Urinary bladder (tissue), 4 donors: ENCODE results near the gene CITED4. TPM values are rescaled to one million over a fixed set of nuclear protein-coding genes. Genes with fewer than 3 reads are reported as not detected.
A peak's percentile ranks its signal among the peaks of the same experiment; 100 is the strongest.

ENCODE experiments used
- DNase-seq: peaks from one replicate; pipeline ENCODE4 v3.0.0-alpha.2; 2015; ENCODE audit errors: extremely low spot score
- H3K27ac ChIP-seq: one replicate; pipeline ENCODE4 v1.5.1; 2013; ENCODE audit warnings: low read depth, mild to moderate bottlenecking, moderate library complexity
- H3K36me3 ChIP-seq: one replicate; pipeline ENCODE4 v1.6.1; 2013; ENCODE audit warnings: mild to moderate bottlenecking, moderate library complexity; ENCODE audit not compliant: insufficient read depth
- H3K4me1 ChIP-seq: one replicate; pipeline ENCODE4 v1.6.1; 2013; ENCODE audit warnings: mild to moderate bottlenecking, moderate library complexity; ENCODE audit not compliant: insufficient read depth
- H3K4me3 ChIP-seq: one replicate; pipeline ENCODE4 v1.5.1; 2013; ENCODE audit warnings: low read depth, low read length
- WGBS: extraction: QIAGEN DNeasy Blood & Tissue Kit; methylation state at CpG from one replicate; pipeline ENCODE4 v1.1.7; 2013; 5-methylcytosine and 5-hydroxymethylcytosine counted together
- polyA plus RNA-seq: library from polyadenylated mRNA; stranded (reverse); fragments of 200-250 nt; gene quantifications from one replicate; pipeline ENCODE4 v1.2.3, GENCODE V29; 2013
- total RNA-seq: library from RNA; depleted of rRNA; stranded (reverse); fragments of >200 nt; gene quantifications from one replicate; pipeline ENCODE4 v1.2.3, GENCODE V29; 2014
- donor health status: healthy with polysubstance abuse.
- donor health status: healthy.

CITED4 gene
- total and polyA plus RNA-seq, 2 donors, result 2.0 to 8.8 TPM

DNA sequence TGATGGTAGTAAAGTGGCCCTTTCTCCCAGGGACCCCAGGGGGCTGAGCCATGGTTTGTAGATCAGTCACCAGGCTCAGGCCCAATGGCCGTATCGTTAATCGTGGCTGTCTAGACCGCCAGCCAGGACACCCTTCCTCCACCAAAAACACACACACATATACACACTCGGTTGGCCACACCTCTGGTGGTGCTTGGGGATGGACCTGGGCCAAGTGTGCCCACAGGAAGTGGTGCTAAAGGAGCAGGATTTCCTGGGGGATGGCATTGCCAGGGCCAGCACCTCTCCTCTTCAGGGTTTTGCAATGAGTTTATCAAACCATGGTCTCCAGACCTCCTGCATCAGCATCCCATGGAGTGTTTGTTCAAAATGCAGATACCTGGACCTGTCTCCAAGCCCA is 36.2 kb downstream of the CITED4 start:
- Histone ChIP-seq H3K27ac (no peak overlapping the region), H3K36me3 (no peaks in the 10 kb centered on the region), H3K4me3 (no peak overlapping the region), H3K4me1 (no peaks in the 10 kb centered on the region)
- 57% methylated on average over 5 of the region's 5 CpGs for WGBS
- DNase-seq, result no peak

DNA sequence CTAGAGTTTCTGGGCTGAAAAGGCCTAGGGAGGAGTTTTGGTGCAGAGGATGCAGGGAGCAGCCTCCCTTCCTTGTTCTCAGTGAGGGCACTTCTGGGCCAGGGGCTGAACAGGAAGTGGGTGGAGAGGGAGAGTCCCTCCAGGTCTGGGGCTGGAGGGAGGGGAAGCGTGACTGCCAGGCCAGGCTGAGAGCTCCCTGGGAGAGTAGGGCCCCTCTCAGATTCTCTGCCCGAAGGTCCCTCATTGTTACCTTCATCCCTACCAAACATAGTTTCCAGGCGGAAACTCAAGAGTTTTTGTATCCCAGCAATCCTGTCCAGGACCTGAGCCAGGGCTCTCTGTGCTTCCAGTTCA is 36.8 kb downstream of the CITED4 start:
- WGBS, result 78% methylated on average over 3 of the region's 3 CpGs
- DNase-seq, result no peak
- Histone ChIP-seq H3K36me3 (no peaks in the 10 kb centered on the region), H3K27ac (no peak overlapping the region), H3K4me1 (no peaks in the 10 kb centered on the region), H3K4me3 (no peak overlapping the region)

DNA sequence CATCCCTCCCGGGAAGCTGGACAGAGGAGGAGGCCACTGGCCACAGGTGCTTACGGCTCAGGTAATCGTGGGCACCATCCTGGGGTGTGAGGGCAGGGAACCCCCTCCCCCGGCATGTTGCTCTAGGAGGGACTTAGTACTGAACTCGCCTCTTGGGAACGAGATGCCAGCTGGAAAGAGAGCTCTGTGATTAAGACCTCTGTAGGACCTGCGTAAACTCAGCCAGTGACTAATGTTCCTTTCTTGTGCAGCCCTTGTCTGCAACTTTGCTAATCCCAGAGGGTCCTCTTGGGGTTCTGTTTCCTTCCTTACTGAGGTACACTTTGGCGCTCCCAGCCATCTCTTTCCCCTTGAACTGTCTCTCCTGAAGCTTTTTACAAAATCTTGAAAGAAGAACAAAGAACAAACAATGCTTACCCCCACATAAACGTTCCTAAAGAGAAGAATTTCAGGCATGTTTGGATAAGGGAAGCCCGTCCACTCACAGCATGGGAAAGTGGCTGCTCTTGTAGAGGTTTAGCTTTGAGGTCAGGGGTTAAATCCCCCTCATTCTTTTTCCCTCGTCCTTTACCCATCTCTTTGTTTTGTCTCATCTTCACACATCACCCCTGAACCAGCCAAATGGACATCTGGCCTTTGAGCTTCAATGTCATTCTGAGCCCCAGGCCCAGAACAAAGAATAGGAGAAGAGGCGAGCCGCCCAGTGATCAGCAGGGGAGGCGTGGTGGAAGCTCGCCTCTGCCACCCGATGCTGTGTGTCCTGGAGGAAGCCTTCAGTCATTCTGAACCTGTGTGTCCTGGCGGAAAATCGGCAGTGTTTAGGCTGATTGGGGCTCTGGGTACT is 37.4 kb downstream of the CITED4 start:
- Histone ChIP-seq H3K4me3 (no peak overlapping the region), H3K27ac (no peak overlapping the region), H3K36me3 (no peaks in the 10 kb centered on the region), H3K4me1 (no peaks in the 10 kb centered on the region)
- no peak for DNase-seq
- 55% methylated on average over 18 of the region's 18 CpGs for WGBS

DNA sequence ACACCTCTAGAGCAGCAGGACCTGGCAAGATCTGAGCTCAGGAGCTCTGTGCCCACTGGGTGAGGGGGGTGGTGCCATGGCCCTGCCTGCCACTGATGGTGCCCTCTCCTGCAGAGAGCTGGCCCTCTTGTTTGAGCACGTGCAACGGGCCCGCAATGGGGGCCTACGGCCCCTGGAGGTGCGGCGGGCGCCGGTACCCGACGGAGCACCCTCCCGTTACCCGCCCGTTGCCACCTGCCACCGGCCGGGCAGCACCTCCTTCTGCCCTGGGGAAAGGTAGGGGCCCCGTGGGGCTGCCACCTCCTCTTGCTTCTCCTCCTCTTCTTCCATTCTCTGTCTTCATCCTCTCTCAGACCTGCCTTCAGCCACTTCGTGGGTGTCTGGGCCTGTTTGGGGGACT is 38.2 kb downstream of the CITED4 start:
- no peak for DNase-seq
- Histone ChIP-seq H3K36me3 (no peaks in the 10 kb centered on the region), H3K27ac (no peak overlapping the region), H3K4me3 (no peak overlapping the region), H3K4me1 (no peaks in the 10 kb centered on the region)
- 97% methylated on average over 17 of the region's 17 CpGs for WGBS

DNA sequence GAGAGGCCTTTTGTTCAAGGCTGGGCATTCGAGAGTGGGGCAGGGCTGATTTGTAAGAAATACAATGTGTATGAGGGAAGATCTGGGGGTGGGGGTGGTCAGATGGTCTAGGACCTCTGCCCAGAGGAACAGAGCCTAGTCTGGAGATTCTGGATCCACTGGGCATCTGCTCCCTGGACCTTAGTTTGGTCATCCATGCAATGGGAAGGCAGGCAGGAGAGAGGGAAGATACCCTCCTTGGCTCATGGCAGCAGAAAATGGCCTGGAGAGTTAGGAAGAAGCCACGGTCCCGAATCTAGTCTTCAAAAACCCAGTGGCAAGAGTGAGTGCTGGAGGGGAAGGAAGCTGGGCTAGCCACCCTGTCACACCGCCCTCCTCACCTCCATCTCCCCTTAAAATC is 38.8 kb downstream of the CITED4 start:
- no peak overlapping the region for H3K4me3 ChIP-seq
- no peak for DNase-seq

DNA sequence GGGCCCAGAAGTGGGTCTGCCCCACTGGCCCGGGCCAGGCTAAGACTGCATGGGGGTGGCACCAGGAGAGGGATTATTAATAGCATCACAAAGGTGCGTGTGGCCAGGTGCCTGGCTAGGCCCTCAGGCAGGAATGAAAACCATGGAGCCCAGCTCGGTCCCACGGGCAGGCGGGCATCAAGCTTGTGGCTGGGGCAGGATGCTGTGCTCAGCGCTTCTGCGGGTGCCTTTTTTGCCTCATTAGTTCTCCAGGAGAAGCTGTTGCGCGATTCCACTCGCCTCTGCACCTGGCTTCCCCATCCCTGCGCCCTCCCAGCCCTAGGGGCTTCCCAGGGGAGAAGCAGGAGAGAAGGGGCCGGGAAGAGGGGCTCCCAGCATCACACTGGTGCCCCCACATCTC is 39.3 kb downstream of the CITED4 start:
- no peaks in the 10 kb centered on the region for H3K4me1 ChIP-seq
- WGBS, result 96% methylated on average over 12 of the region's 12 CpGs
- no peaks in the 10 kb centered on the region for H3K36me3 ChIP-seq
- no peak overlapping the region for H3K4me3 ChIP-seq
- DNase-seq, result no peak
- H3K27ac ChIP-seq, result no peak overlapping the region

More for the DNA sequence above, 38.8 kb downstream of the CITED4 start:
- no peak overlapping the region for H3K27ac ChIP-seq
- H3K36me3 ChIP-seq, result no peaks in the 10 kb centered on the region
- H3K4me1 ChIP-seq, result no peaks in the 10 kb centered on the region
- WGBS, result 95% methylated on average over 4 of the region's 4 CpGs

DNA sequence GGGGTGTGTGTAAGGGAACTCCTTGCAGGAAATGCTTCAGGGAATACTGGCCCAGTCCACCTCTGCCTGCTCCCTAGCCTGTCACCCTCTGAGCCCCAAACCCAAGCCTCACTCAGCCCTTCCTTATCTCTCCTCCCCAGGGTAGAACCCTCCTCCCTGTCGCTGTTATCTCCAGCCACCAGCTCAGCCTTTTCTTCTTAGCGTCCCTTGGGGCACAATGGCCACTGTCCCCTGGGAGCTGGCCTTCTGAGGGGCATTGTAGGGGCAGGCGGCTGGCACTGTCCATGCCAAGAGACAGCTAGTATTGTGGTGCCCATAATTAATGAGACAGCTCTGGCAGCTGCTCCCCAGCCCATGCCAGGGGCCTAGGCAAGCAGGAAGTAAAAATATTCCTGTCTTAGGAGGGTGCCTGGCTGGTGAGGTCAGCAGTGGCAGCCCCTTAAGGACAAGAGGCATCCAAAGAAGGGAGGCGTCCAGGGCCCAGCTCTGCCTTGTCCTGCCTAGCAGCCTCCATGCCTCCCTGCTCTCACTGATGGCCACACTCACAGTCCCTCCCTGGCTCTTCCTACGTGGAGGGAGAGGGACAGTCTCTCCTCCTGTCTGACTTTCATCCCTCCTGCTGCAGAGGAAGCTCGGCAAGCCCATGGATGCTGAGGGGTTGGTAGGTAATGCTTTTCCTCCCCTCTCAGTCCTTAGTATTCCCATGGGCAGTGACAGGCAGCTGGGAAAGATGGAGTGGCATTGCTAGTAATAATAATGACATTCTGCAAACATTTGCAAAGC is 41.1 kb downstream of the CITED4 start:
- Histone ChIP-seq H3K27ac (no peak overlapping the region), H3K4me3 (no peak overlapping the region), H3K4me1 (no peaks in the 10 kb centered on the region), H3K36me3 (no peaks in the 10 kb centered on the region)
- DNase-seq, result no peak
- WGBS, result 71% methylated on average over 6 of the region's 6 CpGs

DNA sequence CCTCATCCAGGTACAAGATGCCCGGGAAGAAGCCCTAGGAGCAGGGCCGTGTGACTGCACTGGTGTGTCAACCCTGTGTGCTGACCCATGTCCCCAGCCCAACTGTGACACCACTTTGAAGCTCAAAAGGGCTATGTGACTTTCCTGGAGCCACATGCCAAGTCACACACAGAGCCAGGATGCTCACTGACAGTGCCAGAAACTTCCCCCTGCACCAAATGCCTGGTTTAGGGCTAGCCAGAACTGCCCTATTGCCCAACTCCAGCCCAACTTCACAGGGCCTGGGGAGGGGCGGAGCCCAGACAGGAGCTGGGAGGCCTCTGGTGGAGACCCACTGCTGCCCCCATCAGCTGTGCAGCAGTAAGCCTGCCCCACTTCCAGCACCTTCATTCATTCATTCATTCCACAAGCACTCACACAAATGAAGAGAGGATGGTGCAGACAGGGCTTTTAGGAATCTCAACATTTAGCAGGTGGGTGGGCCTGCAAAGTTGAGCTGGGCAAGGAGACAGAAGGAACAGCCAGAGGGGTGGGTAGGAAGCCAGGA is 41.8 kb downstream of the CITED4 start:
- Histone ChIP-seq H3K4me3 (no peak overlapping the region), H3K36me3 (no peaks in the 10 kb centered on the region), H3K27ac (no peak overlapping the region), H3K4me1 (no peaks in the 10 kb centered on the region)
- DNase-seq, result no peak
- WGBS, result 91% methylated on average over 3 of the region's 3 CpGs

DNA sequence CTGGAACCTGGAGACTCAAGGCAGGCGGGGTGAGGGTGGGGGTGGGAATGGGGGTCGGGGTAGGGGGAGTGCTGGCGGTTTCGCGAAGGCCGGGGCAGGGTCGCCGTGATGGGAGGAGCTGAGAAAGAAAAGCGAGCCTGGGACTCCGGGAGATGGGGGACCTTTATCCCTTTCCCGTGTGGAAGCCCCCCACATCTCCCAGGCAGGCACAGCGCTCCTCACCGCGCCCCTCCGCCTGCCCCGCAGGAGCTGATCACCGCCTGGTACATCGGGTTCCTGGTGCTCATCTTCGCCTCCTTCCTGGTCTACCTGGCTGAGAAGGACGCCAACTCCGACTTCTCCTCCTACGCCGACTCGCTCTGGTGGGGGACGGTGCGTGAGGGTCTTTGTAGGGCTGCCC is 43.1 kb downstream of the CITED4 start:
- Histone ChIP-seq H3K27ac (no peak overlapping the region), H3K4me3 (no peak overlapping the region), H3K4me1 (no peaks in the 10 kb centered on the region), H3K36me3 (no peaks in the 10 kb centered on the region)
- no peak for DNase-seq
- 64% methylated on average over 26 of the region's 26 CpGs for WGBS

DNA sequence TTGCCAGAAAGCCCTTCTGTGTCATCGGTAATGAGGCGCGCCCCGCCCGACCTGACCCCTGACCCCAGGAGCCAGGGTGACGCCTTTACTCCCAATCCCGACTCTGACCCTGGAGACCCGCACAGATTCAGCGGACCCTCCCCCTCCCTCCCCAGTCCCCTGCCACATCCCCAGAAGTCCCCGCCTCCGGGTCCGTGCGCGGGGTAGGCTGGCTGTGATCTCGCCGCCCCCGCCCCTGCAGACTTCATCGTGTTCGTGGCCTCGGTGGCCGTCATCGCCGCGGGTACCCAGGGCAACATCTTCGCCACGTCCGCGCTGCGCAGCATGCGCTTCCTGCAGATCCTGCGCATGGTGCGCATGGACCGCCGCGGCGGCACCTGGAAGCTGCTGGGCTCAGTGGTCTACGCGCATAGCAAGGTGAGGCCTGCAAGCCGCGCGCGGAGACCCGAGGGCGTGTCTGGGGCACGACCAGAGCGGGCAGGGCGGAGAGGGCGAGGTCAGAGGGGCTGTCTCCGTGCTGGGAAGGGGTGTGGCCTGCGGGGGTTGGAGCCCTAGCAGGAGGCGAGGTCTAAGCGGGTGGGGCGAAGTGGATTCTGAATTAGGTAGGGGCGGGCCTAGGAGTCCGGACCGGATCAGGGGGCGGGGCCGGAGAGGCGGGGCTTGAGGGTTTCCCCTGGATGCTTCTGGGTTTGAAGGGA is 43.8 kb downstream of the CITED4 start:
- WGBS, result 23% methylated on average over 59 of the region's 59 CpGs
- Histone ChIP-seq H3K27ac (no peak overlapping the region), H3K4me3 (peak overlapping the region; percentile 31), H3K4me1 (no peaks in the 10 kb centered on the region), H3K36me3 (no peaks in the 10 kb centered on the region)
- no peak for DNase-seq

DNA sequence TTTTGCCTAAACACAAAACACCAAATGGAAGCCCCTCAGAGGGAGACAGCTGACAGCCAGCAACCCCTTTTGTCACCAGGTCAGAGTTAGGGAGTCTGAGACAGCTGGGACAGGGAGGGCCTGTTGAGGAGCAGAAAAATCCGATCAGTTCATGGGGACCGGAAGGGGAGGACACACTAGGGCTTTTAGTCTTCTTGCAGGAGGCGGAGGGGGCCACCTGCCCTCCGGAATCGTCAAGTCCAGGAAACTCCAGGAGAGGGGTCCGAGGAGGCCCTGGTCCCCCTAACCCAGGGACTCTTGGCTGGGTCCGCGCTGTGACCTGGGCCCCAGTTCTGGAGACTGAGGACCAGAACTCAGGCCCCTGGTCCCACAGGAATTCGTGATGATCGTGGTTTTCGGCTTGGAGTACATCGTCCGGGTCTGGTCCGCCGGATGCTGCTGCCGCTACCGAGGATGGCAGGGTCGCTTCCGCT is 44.3 kb downstream of the CITED4 start:
- Histone ChIP-seq H3K4me1 (no peaks in the 10 kb centered on the region), H3K27ac (no peak overlapping the region), H3K4me3 (peak overlapping the region; percentile 31), H3K36me3 (no peaks in the 10 kb centered on the region)
- 45% methylated on average over 19 of the region's 19 CpGs for WGBS
- DNase-seq, result no peak

DNA sequence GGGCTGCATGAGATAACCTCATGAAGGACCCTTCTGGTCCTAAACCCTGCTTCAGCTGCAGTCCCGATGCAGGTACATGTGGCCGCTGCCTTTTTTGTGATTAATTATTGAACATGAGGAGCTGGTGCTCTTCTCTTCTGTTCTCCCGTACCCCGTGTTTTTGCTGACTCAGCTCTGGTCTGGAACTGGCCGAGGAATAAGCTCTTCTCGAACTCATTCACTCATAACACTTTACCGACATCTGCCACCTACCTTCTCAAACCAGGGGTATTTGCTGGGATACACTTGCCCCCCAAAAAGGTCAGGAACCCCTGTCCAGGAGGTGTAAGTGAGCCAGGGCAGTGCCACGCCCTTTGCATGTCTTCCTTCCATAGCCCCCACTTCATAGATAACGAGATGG is 46.7 kb downstream of the CITED4 start:
- Histone ChIP-seq H3K27ac (no peak overlapping the region), H3K4me3 (no peak overlapping the region), H3K4me1 (no peaks in the 10 kb centered on the region), H3K36me3 (no peaks in the 10 kb centered on the region)
- WGBS, result 82% methylated on average over 9 of the region's 9 CpGs
- no peak for DNase-seq
